Stimulated activated CD8-positive, alpha-beta memory T cell treated with anti-CD3 and anti-CD28 coated beads, Interleukin-15, amount 100 ng/mL, for 1 hour (primary cell): ENCODE data around the gene MDFI.

Experiments used
- DNase-seq: peaks from one replicate; pipeline ENCODE4 v3.0.0-alpha.2; 2020; ENCODE audit warnings: low read depth

Gene MDFI

GRCh38 chr6:41688256-41688965 lies 50.1 kb downstream of the MDFI start:
- no peak for DNase-seq

GRCh38 chr6:41689171-41690008 lies 51.1 kb downstream of the MDFI start:
- DNase-seq, result no peak

- no peak for DNase-seq
These were observed 52.5 kb downstream of the MDFI start for GRCh38 chr6:41690541-41691330.

GRCh38 chr6:41691426-41692079 lies 53.3 kb downstream of the MDFI start:
- no peak for DNase-seq

- no peak for DNase-seq
These were observed 53.9 kb downstream of the MDFI start for GRCh38 chr6:41692080-41692675.

GRCh38 chr6:41692730-41693129 lies 54.5 kb downstream of the MDFI start:
- no peak for DNase-seq

GRCh38 chr6:41693281-41694240 lies 55.3 kb downstream of the MDFI start:
- DNase-seq, result no peak

- DNase-seq, result no peak
These were observed 56.7 kb downstream of the MDFI start for GRCh38 chr6:41694815-41695526.

- no peak for DNase-seq
These were observed 57.6 kb downstream of the MDFI start for GRCh38 chr6:41695825-41696224.

- no peak for DNase-seq
These were observed 58.5 kb downstream of the MDFI start for GRCh38 chr6:41696788-41697187.

GRCh38 chr6:41697861-41698781 lies 59.9 kb downstream of the MDFI start:
- DNase-seq, result no peak

GRCh38 chr6:41699063-41699462 lies 60.8 kb downstream of the MDFI start:
- DNase-seq, result no peak

GRCh38 chr6:41700463-41701347 lies 62.4 kb downstream of the MDFI start:
- no peak for DNase-seq

GRCh38 chr6:41702089-41702745 lies 63.9 kb downstream of the MDFI start:
- DNase-seq, result no peak

- no peak for DNase-seq
These were observed 64.7 kb downstream of the MDFI start for GRCh38 chr6:41702771-41703494.
